Esophagus squamous epithelium (tissue), 4 donors: Measurements from ENCODE around the gene SPACDR.

ENCODE experiments used
- POLR2A ChIP-seq, 4 donors: fragments of 450-650 bp; IDR thresholded peaks; one replicate each; pipeline ENCODE4 v1.6.1; 2017; ENCODE audit warnings: antibody characterized with exemption in 4 of 4, mild to moderate bottlenecking in 4 of 4, moderate library complexity in 3 of 4
- TF ChIP-seq, protein P1 (sequence below), 6 experiments: fragments of 450-650 bp in 4 of 6; fragments of 200-600 bp in 2 of 6; sonication (generic) in 2 of 6; IDR thresholded peaks; one replicate each; pipeline ENCODE4 v1.5.1; 2016 to 2019; ENCODE audit warnings: antibody characterized with exemption in 6 of 6, mild to moderate bottlenecking in 4 of 6, moderate library complexity in 4 of 6

DNA sequence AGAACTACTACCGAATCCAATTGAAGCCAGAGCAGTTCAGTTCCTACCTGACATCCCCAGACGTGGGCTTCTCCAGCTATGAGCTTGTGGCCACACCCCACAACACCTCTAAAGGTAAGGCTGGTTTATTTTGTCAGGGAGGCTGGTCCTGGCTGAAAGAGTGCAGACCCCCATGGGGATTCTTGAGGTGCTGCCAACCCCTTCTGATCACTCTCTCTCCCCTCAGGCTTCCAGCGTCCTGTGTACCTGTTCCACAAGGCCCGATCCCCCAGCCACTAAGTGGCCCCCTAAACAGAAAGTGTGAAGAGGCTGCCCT is 30.8 kb downstream of the SPACDR start:
- TF ChIP-seq, protein P1, sequence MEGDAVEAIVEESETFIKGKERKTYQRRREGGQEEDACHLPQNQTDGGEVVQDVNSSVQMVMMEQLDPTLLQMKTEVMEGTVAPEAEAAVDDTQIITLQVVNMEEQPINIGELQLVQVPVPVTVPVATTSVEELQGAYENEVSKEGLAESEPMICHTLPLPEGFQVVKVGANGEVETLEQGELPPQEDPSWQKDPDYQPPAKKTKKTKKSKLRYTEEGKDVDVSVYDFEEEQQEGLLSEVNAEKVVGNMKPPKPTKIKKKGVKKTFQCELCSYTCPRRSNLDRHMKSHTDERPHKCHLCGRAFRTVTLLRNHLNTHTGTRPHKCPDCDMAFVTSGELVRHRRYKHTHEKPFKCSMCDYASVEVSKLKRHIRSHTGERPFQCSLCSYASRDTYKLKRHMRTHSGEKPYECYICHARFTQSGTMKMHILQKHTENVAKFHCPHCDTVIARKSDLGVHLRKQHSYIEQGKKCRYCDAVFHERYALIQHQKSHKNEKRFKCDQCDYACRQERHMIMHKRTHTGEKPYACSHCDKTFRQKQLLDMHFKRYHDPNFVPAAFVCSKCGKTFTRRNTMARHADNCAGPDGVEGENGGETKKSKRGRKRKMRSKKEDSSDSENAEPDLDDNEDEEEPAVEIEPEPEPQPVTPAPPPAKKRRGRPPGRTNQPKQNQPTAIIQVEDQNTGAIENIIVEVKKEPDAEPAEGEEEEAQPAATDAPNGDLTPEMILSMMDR (IDR thresholded peaks at IDR 0.05), result no peak
- TF ChIP-seq POLR2A (IDR thresholded peaks at IDR 0.05), result no peak
